T-helper 1 cell treated with Interleukin-12 subunit alpha and Interleukin-12 subunit beta and Interleukin-4 antibody, amounts not matched to agents 30 ng/mL and 1 ng/mL, for 36 hours (primary cell): ENCODE data around the gene MTX3. TPM values are rescaled to one million over a fixed set of nuclear protein-coding genes. Genes with fewer than 3 reads are reported as not detected.

ENCODE experiments used
- intact Hi-C: fragments of 100-400 bp; cut with micrococcal nuclease; formaldehyde crosslinking; loops from one replicate; pipeline ENCODE4 v1.15.1; 2024
- total RNA-seq: library from RNA; stranded (reverse); gene quantifications from 2 replicates; pipeline ENCODE4 v1.2.3, GENCODE V29; 2022

The MTX3 gene
- total RNA-seq, 1 donor from 2014 or later, result 22.5 TPM

- intact Hi-C loops, result no loop called here
Observed at GRCh38 chr5:79984363-79984762, 6.7 kb downstream of the MTX3 start.

GRCh38 chr5:79983618-79984017, 7.4 kb downstream of the MTX3 start:
- intact Hi-C loops, result no loop called here

DNA sequence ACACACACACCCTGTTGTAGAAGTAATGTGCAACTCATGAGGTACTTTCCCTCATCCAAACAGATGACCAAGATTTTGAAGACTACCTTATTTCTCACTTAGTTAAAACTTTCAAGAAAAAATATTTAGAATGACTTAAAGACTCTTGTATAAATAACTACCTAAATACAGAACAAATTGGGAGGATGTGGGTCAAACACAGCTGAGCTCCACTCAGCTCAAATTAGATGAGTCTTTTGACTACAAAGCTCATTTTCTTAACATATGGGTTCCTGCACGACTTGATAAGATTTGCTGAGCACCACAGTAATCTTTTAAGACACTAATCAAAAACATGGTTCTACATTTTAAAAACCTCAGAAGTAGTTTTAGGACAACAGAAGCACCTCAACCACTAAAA, 8.9 kb downstream of the MTX3 start:
- intact Hi-C loops, result no loop called here

- intact Hi-C loops, result no loop called here
Observed at GRCh38 chr5:79976759-79977515, 14.1 kb downstream of the MTX3 start.

DNA sequence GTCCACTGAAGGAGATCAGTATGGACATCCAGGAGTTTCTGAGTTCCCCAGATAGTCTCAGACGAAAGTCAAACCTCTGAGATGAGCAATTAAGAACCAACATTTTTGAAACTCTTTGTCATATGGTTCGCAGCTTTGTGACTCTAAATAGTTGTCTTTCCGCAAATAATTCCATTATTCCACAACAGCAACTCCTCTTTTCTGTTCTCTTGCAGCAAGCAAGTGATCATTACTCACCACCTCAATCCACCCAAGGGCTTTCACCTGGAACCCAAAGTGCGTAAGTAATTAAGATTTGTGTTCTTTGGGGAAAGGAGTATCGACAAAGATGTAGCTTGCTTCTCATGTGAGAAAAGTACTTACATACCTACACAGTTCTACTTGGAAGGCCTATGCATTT, 15.6 kb downstream of the MTX3 start:
- intact Hi-C loops, result no loop called here

DNA sequence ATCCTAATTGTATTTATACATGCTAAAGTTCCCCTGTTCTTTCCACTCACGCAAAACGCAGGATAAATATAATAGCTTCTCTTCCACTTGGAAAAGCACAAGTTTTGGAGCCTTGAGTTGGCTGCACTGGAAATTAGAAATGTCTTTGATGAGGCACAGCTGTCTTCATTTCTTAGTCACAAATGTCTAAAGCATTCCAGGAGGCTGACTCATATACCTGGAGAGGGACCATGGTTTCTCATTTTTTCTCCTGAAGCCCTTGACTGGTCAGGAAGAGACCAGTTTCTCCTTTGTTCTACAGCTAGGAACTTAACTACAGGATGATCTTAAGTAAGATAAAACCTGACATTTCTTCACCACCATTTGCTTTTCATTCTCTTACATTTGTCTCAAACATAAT, 16.2 kb downstream of the MTX3 start:
- intact Hi-C loops, result no loop called here

DNA sequence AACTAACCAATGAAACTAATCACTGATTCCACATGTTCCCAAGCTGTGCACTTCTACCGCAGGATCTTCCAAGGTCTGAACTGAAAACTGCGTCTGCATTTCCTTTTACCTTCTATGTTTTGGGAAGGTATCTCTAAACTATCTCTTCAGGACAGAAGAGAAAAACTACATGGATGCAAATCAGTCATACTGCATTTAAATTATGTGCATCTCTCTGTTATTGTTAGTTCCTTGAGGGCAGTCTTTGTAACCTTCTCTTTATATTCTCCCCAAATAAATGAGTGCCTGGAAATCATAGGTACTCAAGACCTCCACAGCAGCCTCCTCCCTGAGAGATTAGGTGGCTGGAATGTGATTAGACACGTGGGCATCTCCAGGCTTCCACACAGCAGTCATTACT, 17.1 kb downstream of the MTX3 start:
- intact Hi-C loops, result no loop called here

- intact Hi-C loops, result no loop called here
Observed at GRCh38 chr5:79973511-79973910, 17.6 kb downstream of the MTX3 start.

GRCh38 chr5:79971156-79971555, 19.9 kb downstream of the MTX3 start:
- intact Hi-C loops, result no loop called here

GRCh38 chr5:79966448-79966847, 24.6 kb downstream of the MTX3 start:
- intact Hi-C loops, result no loop called here

GRCh38 chr5:79964136-79964535, 26.9 kb downstream of the MTX3 start:
- intact Hi-C loops, result no loop called here

- intact Hi-C loops, result loop anchor here (1.0 to 2.0 kb wide), 2 partner anchors 17 to 27 kb away; no protein-coding TSS in a partner anchor
Observed at GRCh38 chr5:79963261-79964061, 27.6 kb downstream of the MTX3 start.

GRCh38 chr5:79962575-79963222, 28.4 kb downstream of the MTX3 start:
- intact Hi-C loops, result loop anchor here (1.0 to 2.0 kb wide), 2 partner anchors 18 to 28 kb away; no protein-coding TSS in a partner anchor

DNA sequence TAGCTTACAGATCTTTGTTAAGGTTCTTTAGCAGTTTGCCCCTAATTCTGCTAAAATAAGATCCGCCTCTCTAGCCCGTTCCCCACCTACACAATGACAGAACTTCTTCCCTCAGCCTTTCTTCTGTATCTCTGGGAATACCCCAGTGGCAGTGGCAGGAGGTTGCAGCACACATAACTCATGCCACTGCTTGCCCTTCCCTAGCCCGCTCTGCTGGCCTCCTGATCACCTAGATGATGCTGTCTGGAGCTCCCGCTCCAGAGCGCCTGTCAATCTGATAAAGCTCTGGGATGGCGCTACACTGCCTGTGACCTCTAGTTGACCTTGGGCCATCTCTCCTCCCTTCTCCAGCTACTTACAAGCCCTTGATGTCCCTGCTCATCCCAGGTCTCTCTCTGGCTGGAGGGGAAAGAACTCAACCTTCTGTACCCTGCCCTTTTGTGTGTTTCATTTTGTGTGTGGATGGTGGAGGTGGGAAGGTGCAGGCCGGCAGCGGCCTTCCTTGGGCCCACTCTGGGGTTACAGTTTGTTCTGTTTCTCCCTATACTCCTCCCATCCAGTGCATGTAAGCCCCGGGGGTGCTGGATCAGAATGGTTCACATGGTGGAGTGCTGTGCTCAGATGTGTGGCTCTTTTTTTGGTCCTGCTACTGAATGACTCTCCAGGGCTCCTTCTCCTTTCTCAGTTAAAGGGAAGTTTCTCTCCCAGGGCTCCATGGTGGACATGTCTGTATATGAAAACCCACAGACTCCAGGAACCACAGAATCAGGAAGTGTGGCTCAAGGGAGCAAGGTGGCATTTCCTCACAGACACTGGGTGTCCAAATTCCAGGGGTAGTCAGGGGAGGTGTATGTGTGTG, 29.1 kb downstream of the MTX3 start:
- intact Hi-C loops, result loop anchor here (2.0 kb wide), 1 partner anchor 19 kb away; no protein-coding TSS in a partner anchor

GRCh38 chr5:79959407-79959806, 31.7 kb downstream of the MTX3 start:
- intact Hi-C loops, result no loop called here

DNA sequence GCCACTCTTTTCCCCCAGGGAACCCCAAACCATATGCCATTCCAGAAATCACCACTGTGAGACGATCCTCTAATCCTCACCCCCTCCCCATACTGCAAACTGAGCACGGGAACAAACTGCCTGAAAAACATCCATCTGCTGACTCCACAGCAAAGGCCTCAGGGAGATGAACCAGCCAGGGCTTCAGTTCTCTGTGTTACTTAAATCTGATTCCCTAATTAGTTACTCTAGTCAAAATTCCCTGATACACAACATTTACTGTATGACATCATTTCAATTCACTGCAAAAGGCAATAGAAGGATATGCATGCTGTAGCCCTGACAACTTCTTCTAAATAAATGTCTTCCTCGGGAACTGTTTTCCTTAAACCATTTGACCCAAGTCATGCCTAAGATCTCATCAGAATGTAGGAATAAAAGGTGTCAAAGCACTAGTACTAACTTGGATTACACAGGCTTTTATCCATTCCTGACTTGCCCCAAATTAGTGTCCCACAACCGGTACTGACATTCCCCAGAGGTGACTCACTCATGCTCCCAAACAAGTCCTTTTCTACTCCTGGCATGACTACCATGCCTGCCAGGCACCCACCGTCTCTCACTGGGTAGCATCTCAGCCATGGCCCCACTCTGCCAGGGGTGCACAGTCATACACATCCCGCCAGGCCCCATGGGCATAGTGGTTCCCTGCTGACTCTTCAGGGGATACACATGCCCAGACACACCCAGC, 35.0 kb downstream of the MTX3 start:
- intact Hi-C loops, result no loop called here

- intact Hi-C loops, result no loop called here
Observed at GRCh38 chr5:79955356-79955895, 35.6 kb downstream of the MTX3 start.

GRCh38 chr5:79954620-79955019, 36.4 kb downstream of the MTX3 start:
- intact Hi-C loops, result no loop called here

DNA sequence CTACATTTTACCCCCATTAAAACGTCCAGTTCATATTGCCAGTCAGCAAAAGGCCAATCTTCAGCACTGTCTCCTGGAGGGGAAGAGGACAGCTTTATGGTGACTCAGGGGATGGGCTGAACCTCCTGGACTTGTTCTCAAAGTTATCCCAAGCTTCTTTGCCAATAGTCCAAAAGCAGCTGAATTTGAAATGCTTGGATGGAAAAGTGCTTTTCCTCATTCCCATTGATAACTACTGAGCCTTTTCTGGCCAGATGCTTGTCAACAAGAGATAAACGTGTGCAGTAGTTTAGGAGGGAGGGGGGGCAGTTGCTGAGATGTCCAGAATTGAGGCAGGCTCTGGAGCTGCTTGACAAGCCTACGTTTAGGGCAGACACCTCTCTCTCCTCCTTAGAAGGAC, 43.5 kb downstream of the MTX3 start:
- intact Hi-C loops, result no loop called here

DNA sequence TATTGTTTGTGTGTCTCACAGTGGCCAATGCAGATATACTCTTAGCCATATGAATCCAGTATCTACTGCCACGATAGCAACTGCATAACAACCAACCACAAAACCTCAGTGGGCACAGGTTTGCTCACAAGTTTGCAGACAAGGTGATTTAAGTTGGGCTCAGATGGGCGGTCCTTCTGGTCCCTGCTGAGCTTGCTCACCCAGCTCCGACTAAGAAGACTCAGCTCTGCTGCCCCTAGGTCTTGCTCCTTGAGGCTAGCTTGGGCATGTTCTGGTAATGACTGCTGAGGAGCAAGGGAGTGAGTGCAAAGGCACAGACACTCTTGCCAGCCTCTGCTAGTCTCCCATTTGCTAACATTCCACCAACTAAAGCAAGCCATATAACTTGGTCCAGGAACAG, 52.6 kb downstream of the MTX3 start:
- intact Hi-C loops, result no loop called here
